ENCODE measurements around the gene SMPD3. TPM values are rescaled to one million over a fixed set of nuclear protein-coding genes. Genes with fewer than 3 reads are reported as not detected.

SMPD3 gene
- polyA plus RNA-seq, 1 experiment, result 0.27 TPM

DNA sequence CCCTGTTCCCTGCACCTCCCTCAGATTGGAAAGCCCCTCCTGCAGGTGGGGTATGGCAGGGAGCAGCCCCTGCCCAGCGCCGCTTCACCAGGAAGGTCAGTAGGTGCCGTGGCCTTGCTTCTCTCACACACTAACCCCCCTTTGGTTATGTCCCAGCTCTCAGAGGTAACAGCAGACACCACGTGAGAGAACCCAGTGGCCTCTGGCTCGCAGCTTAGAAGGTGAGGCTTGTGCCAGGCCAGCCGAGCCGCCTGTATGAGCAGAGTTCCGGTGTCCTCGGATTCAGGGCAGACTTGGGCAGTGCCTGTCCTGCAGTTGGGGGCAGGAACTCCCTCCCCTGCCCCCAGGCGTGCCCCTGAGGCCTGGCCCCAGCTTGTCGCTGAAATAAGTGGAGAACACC, 90.4 kb downstream of the SMPD3 start:
- Histone ChIP-seq H3K27me3 (ENCODE audit: control insufficient read depth, insufficient read depth, low read length) (no peaks in the 10 kb centered on the region), H3K36me3 (ENCODE audit: control insufficient read depth, insufficient read depth, low read length) (peaks cover 30% of the 10 kb centered on the region), H3K4me3 (ENCODE audit: low read depth, low read length) (no peak overlapping the region)
- DNase-seq (ENCODE audit: low read depth), result no peak
- TF ChIP-seq, protein P1, sequence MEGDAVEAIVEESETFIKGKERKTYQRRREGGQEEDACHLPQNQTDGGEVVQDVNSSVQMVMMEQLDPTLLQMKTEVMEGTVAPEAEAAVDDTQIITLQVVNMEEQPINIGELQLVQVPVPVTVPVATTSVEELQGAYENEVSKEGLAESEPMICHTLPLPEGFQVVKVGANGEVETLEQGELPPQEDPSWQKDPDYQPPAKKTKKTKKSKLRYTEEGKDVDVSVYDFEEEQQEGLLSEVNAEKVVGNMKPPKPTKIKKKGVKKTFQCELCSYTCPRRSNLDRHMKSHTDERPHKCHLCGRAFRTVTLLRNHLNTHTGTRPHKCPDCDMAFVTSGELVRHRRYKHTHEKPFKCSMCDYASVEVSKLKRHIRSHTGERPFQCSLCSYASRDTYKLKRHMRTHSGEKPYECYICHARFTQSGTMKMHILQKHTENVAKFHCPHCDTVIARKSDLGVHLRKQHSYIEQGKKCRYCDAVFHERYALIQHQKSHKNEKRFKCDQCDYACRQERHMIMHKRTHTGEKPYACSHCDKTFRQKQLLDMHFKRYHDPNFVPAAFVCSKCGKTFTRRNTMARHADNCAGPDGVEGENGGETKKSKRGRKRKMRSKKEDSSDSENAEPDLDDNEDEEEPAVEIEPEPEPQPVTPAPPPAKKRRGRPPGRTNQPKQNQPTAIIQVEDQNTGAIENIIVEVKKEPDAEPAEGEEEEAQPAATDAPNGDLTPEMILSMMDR (IDR thresholded peaks at IDR 0.05; ENCODE audit: insufficient read depth, low read depth, low read length), result no peak
- POLR2A ChIA-PET, result no interaction called here
- CTCF ChIA-PET, result no interaction called here

- CTCF ChIA-PET, result interaction anchor here (1.0 kb wide), 1 partner anchor 29 kb away, joined by 3 read pairs; no protein-coding TSS in a partner anchor
- TF ChIP-seq, protein P1 (IDR thresholded peaks at IDR 0.05; ENCODE audit: insufficient read depth, low read depth, low read length), result no peak
- peaks cover 30% of the 10 kb centered on the region for H3K36me3 ChIP-seq (ENCODE audit: control insufficient read depth, insufficient read depth, low read length)
- H3K27me3 ChIP-seq (ENCODE audit: control insufficient read depth, insufficient read depth, low read length), result no peaks in the 10 kb centered on the region
- H3K4me3 ChIP-seq (ENCODE audit: low read depth, low read length), result no peak overlapping the region
- DNase-seq (ENCODE audit: low read depth), result no peak
- POLR2A ChIA-PET, result no interaction called here
Measured at GRCh38 chr16:68357521-68357922, 90.8 kb downstream of the SMPD3 start.

GRCh38 chr16:68356919-68357286, 91.4 kb downstream of the SMPD3 start:
- TF ChIP-seq, protein P1 (IDR thresholded peaks at IDR 0.05; ENCODE audit: insufficient read depth, low read depth, low read length), result no peak

GRCh38 chr16:68356249-68356918, 91.9 kb downstream of the SMPD3 start:
- peaks cover 40% of the 10 kb centered on the region for H3K36me3 ChIP-seq (ENCODE audit: control insufficient read depth, insufficient read depth, low read length)
- no peak for DNase-seq (ENCODE audit: low read depth)
- no peak overlapping the region for H3K4me3 ChIP-seq (ENCODE audit: low read depth, low read length)
- POLR2A ChIA-PET, result no interaction called here
- H3K27me3 ChIP-seq (ENCODE audit: control insufficient read depth, insufficient read depth, low read length), result no peaks in the 10 kb centered on the region
- TF ChIP-seq, protein P1 (IDR thresholded peaks at IDR 0.05; ENCODE audit: insufficient read depth, low read depth, low read length), result no peak
- CTCF ChIA-PET, result interaction anchor here (0.6 to 1.1 kb wide), 3 partner anchors 11 to 154 kb away, joined by 3 read pairs; no protein-coding TSS in a partner anchor

More at GRCh38 chr16:68356919-68357286, 91.4 kb downstream of the SMPD3 start:
- POLR2A ChIA-PET, result no interaction called here
- no peak for DNase-seq (ENCODE audit: low read depth)
- no peak overlapping the region for H3K4me3 ChIP-seq (ENCODE audit: low read depth, low read length)
- no peaks in the 10 kb centered on the region for H3K27me3 ChIP-seq (ENCODE audit: control insufficient read depth, insufficient read depth, low read length)
- CTCF ChIA-PET, result interaction anchor here (1.0 kb wide), 1 partner anchor 28 kb away, joined by 3 read pairs; no protein-coding TSS in a partner anchor
- peaks cover 35% of the 10 kb centered on the region for H3K36me3 ChIP-seq (ENCODE audit: control insufficient read depth, insufficient read depth, low read length)

- Histone ChIP-seq H3K27me3 (ENCODE audit: control insufficient read depth, insufficient read depth, low read length) (no peaks in the 10 kb centered on the region), H3K36me3 (ENCODE audit: control insufficient read depth, insufficient read depth, low read length) (peaks cover 39% of the 10 kb centered on the region), H3K4me3 (ENCODE audit: low read depth, low read length) (no peak overlapping the region)
- POLR2A ChIA-PET, result no interaction called here
- CTCF ChIA-PET, result interaction anchor here (0.6 to 1.1 kb wide), 2 partner anchors 12 to 155 kb away, joined by 3 read pairs; no protein-coding TSS in a partner anchor
- no peak for DNase-seq (ENCODE audit: low read depth)
- TF ChIP-seq, protein P1 (IDR thresholded peaks at IDR 0.05; ENCODE audit: insufficient read depth, low read depth, low read length), result no peak; the same call in 1 of the 2 replicates
Measured at GRCh38 chr16:68355447-68356248, 92.7 kb downstream of the SMPD3 start.
